Stimulated activated naive CD4-positive, alpha-beta T cell (primary cell): ENCODE measurements around the gene ASAP3.

Experiments used
- DNase-seq, 6 experiments: peaks; one replicate each; lab custom pipeline; 2025; lab: John Stamatoyannopoulos, UW

The ASAP3 gene

DNA sequence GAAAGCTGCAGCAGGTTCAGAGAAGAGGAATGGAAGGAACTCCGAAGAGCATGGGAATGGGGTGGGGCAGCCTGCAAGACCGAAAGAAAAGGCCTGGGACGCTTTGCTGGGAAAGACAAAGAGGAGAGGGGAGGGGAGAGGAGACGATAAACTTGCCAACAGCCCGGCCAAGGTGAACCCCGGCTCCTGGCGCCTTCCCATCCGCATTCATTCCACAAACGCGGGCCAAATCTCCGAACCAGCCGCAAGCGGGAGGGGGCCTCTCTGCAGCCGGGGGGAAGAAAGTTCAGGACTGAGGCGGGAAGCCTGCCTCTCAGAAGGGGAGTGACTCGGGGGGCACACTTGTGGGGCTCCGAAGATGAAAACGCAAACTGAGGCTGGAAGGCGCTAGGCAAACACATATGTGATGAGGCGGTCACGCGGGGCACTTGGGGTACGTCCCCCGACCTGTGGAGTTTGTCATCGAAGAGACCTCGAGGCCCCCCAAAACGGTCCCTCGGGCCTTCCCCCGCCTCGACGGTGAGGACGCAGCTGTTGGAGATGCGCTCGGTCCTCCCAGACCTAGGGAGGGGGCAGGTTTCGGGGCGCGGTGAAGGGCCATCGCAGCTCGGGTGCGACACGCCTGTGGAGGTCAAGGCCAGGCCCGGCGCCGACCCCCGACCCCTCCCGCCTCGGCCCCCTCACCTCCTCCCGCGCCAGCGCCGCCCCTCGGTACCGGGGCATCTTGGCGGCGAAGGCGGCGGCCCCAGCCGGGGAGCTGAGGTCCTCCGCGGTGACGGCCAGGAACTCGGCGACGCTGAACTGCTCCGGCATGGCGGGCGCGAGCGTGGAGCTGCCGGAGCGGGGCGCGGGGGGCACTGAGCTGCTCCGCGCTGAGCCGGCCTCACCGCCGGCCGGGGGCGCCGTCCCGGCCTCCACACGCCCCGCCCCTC, at the start of gene ASAP3:
TSS of gene ASAP3 (minus strand) at position 859 of the 932 bp plus-strand sequence. CDS start at position 813, 46 bp downstream.
- peak in 5 of 6 experiments; percentile 22 to 66 (median 44) for DNase-seq

DNA sequence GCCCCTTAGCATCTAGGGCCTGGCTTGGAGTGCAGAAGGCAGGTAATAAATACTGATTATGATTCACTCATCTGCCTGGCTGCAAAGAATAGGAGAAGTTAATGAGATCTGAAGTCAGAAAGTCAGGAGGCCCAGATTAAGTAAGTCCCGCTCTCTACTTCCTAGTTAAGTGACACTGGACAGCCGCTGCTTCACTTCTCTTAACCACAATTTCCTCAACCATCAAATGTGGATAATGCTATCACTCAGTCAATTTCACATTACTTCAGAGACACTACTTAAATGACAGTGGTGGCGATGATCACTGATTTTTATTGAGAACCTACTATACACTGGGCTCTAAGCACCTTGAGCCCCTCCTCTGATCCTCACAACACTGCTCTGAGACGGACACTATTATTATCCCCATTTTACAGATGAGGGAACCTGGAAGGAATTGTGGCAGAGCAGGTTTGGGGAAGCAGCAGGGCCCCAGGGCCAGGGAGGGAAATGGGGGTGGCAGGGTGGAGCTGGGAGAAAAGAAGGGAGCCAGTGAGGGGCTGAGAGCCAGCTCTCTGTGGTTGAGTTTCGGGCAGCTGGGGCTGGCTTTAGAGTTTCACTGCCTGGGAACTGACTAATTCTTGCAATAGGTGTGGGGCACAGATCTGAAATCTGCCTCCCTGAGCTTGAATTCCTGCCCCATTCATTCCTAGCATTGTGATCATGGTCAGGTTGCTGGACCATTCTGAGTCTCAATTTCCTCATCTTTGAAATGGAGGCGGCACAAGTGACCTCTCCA, 49.5 kb upstream of the ASAP3 start:
- DNase-seq, result no peak

DNA sequence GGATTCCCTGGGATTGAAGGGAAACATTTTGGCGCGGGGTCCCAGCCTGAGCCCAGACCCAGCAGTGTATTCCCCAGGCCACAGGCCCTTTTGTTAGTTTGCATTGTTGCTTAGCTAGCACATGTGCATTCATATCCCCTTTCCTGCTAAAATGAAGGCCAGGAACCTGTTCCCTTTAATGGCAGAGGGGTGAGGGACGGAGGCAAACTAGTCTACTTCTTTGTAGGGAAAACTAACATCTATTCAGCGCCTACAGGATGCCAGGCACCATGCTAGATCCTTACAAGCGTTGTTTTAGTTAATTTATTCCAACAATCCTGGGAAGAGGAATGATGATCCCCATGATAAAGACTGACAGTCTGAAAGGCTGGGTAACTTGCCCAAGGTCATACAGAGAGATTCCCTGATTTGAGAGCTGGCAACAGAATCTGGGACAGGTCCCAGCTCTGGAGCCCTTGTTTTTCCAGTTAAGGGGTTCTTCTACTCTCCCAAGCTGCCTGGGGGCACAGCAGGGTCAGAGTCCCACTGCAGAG, 47.6 kb upstream of the ASAP3 start:
- DNase-seq, result no peak

DNA sequence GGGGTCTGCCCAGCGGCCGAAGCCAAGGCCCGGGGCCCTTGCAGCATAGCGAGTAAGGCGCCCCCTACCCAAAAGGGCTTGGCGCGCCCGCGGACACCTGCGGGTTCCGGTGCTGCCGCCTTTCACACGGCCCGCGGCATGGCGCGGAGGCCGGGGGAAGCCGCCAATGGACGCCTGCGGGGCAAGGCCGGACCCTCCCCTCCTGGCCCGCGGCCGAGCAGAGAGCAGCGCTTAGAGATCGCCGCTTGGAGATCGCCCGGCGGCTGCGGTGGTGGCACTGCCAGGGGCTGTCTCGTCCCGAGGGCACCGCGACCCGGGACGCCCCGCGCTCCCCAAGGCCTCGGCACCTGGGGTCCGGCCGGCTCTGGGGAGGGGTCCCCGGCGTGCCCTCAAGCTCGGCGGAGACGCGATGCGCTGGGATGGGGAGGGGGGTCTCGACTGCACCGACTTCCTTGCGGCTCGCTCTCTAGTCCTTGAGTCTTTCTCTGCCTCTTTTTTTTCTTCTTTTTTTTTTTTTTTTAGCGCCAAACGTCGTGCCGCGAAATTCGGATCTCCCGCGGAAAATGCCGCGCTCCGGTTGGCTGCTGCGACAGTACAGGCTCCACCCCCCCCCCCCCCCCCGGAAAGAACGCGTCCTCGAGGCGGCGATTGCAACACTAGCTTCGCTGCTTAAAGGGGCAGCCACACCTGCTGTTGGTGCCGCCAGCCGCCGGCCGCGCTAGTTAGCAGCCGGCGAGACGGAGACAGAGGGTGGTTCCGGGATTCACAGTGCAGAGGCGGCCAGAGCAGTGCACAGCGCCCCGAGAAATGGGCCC, 47.0 kb upstream of the ASAP3 start, which contains the start of gene E2F2:
TSS of gene E2F2 (minus strand) at position 487 of the 815 bp plus-strand sequence. CDS start at position 47, 440 bp downstream.
- DNase-seq, result peak; percentile 74 to 88 (median 84)

DNA sequence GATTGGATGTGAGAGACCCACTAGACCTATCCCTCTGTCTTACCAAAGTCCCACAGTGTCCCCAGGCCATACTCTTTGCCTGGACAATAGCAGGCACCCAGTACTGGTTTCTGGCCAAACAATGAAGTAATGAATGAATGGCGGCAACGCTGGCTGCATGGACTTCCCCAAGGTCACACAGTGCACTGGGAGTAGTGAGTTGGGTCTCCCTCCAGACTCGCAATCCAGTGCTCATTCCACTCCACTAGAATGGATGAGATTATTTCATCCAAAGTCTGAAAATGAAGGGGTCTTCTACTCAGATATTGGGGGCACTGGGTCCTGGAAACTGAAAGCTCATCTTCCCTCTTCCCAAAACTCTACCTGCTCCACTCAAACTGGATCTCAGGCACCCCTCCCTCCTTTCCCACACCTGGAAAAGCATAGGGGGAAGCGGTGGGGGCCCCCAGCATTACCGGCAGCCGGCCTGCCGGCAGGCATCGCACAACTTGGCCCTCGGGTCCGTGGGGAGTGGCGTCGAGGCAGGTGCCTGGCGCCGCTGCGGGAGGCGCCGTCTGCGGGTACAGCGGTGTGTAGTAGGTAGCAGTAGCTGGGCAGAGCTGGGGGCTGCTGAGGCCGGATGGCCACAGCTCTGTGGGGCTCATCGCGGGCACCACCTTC, 46.2 kb upstream of the ASAP3 start:
- peak in 1 of 6 experiments; percentile 28 for DNase-seq

DNA sequence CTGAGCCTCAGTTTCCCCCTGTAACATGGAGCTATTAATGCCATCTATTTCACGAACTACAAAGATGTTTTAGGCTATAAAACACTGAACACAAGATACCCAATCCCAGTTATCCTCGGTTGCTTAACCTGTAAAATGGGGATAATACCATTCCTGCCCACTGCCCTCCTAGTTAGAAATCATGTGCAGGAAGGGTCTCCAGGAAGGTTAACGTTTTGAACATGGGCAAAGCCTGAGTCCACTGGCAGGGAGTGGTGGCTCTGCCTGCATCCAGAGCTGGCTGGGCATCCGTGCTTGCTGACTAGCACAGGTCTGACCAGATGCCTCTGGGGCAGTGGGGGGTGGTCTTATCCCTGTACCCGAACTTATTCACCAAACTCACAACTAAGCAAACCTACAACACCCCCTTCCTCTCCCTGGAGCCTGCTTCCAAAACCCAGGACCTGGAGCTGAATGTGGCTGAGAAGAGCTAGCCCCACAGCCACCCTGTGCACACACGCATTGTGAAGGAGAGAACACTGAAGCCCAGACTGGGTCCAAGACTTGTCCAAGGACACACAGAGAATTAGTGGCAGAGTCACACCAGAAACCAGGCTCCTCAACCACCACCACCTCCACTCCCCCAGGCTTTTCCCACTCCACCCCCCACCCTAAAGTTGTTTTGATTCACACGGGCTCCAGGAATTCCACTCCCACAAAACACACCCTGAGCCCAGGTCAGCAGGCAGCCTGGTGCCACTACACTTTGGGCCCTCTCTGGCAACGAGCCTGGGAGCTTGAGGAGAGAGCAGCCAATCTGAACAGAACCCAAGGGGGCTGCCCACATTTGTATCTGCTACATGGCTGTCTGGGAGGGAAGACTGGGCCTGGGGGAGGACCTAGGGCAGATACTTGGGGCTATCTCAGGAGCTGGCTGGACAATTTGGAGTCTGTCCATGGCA, 45.4 kb upstream of the ASAP3 start:
- no peak for DNase-seq

DNA sequence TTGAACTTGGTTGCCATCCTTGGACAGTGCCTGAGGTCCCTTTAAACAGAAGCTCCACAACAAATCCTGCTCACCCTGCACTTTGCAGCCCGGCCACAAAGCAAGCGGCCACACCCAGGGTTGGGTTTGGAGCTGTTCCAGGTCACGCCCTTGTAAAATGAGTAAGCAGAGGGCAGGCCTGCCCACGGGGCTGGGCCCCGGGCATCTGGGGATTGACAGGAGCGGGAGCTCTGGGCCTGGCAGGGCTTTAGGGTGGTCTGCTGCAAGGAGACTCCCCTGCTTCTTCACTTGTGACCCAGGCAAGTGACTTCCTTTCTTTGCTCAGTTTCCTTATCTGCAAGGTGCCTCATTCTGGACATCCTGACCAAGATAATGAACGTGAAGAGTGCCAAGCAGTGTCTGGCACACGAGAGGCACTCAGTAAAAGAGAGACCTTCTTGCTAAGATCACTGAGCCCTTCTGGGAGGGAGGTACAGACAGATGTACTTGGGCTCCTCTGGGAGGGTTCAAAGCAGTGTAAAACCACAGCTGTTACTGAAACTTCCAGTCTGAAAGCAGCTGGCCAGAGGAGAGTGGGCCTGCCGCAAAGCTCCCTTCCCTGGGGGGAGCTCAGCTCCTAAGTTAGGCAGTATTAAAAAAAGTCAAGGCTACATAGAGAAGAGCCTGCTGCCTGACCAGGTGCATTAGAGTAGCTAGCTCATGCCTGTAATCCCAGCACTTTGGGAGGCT, 44.4 kb upstream of the ASAP3 start:
- DNase-seq, result peak; percentile 12 to 53 (median 29)

DNA sequence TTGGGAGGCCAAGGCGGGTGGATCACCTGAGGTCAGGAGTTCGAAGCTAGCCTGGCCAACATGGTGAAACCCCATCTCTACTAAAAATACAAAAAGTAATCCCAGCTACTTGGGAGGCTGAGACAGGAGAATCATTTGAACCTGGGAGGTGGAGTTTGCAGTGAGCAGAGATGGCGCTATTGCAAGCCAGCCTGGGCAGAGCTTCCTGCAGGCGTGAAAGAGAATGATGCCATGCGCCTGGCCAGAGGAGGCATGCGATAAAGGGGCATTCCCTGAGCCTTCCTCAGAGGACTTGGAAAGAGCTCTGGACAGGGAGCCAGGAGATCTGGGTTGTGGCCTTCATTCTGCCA, 43.9 kb upstream of the ASAP3 start:
- no peak for DNase-seq

DNA sequence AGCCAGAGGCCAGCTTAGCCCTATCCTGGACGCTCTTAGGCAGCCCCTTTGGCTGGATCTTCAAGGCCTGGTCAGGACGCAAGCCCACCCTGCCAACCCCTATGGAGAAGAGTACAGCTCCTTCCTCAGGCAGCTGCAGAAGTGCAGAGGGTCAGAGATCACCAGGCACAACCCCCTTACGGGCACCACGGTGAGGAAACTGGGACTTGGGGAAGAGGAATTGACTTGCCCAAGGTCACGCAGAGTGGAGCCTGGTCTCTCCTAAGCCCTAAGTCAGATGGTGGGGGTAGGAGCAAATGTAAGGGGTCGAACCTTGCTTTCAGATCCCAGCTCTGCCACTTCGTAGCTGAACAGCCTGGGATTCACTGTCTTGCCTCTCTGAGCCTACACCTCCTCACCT, 43.4 kb upstream of the ASAP3 start:
- DNase-seq, result no peak

DNA sequence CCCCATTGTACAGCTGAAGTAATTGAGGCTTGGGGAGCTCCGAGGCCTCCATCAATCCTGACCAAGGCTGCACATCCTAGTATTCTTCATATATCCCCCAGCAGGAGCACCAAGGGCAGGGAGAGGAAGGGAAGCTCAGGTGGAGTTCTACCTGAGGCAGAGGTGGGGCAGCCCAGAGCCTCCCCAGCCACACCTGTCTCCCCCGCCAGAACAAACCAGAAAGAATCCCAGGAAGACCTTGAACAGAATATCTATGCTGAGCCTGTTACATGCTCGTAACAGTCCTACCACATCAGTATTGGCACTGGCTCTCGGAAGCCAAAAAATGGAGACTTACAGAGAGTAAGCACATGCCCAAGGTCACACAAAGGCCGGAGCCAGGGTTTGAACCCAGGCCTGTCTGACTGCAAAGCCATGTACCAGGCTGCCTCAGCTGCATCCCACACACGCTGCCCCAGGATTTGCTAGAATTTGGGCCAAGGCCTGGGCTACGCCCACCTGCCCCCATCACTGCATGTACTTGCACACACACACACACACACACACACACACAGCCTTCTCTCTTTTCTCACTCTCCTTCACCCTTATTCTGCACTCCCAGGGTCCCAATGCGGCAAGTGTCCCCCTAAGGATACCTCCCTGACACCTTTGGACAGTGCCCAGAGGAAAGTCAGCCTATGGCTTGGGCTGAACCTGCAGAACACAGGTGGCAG, 42.5 kb upstream of the ASAP3 start:
- DNase-seq, result no peak

DNA sequence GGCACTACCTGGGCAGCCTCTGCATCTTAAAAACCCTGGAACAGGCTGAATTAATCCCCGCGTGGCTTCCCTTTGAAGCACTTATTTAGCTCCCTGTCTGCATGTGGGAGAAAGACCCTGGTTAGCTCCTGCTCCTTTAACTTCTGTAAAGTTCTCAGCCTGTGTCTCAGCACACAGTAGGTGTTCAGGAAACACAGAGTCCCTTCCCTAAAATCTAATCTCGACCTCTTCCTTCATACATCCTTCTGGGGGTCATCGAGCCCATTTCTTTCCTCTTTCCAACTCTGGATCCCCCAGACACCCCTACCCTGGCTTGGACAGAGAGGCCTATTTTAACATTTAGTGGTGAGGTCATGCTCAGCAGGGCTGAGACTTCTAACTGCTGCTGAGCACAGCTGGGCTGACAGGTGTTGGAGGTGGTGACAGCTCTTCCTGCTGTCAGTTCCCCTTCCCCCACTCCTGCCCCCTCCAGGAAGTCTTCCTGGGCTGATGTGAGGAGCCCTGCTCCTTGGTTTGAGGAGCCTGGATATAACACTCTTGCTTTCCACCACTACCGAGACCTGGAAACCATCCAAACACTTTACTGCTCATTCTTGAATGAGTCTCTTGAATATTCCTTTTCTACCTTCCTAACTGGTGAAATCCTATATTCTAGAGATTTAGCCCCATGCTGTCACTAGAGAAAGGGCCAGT, 41.7 kb upstream of the ASAP3 start:
- no peak for DNase-seq

DNA sequence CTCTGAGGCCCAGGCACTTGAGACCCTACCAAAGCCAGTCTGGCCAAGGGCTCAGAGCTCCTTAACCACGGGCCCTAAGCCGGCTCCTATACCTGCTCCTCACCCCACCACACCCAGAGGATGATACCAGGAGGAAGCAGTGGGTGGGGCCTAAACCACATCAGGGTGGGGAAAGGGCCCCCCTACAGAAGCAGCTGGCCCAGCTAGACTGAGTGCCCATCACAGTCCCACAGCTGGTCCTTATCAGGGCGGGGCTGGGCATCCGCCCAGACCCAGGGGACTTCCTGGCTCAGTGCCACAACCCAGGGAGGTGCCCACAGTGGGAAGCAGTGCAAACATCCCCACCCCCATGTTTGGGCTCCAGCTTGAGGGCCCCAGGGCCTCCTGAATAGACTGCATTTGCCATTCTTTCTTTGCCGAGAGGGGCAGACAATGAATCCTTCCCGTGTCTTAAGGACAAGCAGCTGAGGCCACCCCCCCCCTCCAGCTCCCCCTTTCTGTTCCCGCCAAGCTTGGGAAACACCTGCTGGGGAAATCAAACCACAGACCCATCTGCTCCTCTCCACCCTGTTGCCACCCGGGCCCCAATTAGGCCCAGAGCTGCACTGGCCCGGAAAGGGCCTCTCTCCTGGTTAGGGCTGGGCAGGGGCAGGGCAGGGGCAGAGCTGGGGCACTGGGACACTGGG, 40.9 kb upstream of the ASAP3 start:
- peak in 3 of 6 experiments; percentile 9 to 27 (median 23) for DNase-seq

DNA sequence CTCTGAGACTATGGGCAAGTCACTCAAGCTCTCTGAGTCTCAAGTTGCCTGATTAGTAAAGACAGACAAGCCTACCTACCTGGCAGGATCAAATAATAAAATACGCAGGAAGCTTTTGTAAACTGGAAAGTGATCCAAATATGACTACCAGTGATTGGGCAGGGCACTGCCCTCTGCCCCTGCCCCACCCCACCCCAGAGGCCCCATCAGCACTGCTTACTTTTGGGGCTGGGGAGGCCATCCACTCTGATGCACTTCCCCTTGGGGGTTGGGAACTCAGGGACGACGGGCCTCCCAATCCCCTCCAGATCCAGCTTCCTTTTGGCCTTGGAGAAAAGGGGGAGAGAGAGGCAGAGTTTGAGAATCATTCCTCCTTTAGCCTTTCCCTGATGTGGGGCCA, 40.2 kb upstream of the ASAP3 start:
- no peak for DNase-seq

DNA sequence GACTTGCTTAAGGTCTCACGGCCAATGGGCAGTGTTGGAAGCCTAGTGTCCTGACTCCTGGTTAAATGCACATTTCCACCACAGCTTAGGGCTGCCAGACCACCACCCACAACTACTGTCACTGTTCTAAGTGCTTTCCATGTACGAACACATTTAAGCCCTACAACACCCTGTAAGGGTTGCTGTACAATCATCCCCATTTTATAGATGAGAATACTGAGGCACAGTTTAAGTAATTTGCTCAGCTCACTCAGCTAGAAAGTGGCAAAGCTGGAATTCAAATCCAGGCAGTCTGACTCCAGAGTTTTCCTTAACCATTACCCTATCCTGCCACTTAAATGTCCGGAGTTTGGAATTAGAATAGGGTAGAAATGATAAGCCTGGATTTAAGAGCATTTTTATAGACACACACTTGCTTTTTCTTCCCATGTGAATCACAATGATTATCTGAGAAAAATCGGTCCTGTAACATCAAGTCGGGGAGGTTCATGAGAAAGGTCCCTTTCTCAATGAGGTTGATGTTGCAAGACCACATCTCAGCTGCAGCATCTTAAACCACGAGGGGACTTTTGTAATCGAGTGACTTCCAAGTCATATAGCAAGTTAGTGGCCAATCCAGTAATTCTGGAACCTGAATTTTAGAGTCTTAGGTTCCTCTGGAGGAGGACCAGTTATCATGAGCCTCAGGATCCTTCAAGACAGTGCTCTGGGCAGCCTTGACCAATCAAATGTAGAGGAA, 38.4 kb upstream of the ASAP3 start:
- DNase-seq, result no peak

DNA sequence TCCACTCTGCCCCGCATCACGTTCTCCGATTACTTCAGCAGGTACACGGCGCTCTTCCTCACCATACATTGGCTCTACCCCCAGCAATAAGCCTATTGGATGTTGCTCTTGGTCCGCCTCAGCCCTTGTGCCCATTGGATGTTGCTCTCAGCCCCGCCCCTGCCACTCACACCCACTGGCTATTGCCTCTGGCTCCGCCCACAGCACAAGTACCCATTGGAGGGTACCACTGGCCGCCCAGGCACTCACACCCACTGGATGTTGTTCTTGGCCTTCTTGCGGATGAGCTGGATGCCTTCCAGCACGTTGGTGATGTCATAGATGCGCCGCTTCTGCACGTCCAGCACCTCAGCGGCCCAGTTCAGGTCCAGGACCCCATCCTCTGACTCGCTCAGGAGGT, 37.6 kb upstream of the ASAP3 start:
- no peak for DNase-seq

DNA sequence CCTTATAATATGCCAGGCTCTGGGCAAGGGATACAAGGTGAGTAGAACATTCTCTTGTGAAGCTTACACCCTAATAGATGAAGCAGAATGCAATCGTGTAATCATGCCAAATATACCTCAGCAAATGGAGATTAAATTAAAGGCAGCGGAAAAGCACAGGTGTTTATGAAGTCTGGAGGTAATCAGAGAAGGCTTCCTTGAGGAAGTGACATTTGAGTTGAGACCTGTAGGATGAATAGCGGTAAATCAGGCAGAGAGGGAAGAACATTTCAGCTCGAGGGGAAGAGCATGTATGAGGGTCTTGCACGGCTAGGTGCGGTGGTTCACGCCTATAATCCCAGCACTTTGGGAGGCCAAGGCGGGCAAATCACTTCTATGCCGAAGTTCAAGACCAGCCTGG, 33.6 kb upstream of the ASAP3 start:
- no peak for DNase-seq

DNA sequence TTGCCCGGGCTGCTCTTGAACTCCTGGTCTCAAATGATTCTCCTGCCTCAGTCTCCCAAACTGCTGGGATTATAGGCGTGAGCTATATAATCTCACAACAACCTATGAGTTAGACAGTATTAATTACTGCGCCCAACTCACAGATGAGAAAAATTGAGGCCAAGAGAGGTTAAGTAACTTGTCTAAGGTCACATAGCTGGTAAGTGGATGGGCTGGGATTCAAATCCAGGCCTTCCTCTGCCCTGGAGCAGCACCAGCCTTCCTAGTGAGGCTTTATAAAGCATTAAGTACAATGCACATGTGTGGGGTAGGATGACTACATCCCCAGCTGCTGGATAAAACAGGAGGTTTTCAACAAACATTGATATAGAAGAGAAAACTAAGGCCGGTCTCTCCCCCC, 31.9 kb upstream of the ASAP3 start:
- no peak for DNase-seq
